HG03571 (cell line): ENCODE data around the gene RPP14.

Experiments used
- ATAC-seq: cut with Tn5 transposase; IDR thresholded peaks from one replicate; pipeline ENCODE4 v1.9.1; 2021; ENCODE audit not compliant: unreplicated experiment

The RPP14 gene

DNA sequence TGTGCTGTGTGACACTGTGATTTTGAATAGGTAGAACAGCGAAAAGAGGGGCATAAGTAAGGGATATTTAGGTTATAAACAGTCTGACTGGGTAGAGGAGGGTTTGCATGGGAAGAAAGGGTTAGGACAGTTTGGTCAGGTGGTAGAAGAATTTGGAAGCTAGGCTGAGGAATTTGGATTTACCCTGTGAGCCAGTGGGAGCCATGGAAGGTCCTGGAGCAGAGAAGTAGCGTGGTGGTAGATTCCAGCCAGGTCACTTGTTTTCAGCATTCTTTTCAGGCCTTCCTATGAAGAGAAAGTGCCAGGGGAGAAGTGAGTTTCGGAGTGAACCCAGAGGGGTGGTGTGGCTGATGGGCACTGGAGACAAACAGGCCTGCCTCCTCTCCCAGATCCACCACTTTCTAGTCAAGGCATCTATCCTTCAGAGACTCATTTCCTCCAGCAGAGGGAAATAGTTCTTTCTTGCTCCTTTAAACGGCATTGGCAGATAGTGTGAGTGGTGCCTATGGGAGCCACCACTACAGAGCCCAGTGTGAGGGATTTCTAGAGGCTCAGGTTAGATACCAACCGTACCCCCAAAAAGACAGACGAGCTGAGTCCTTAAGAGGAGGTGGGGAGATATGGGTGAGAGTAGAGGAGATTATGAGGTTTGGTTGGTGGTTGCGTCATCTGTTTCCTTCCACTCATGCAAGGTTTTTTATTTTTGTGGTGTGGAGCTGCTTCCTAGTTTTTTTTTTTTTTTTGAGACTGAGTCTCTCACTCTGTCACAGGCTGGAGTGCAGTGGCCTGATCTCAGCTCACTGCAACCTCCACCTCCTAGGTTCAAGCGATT is 47.9 kb downstream of the RPP14 start:
- ATAC-seq, result no peak

- ATAC-seq, result peak; percentile 42
Measured at GRCh38 chr3:58355179-58355578, 49.1 kb downstream of the RPP14 start.

DNA sequence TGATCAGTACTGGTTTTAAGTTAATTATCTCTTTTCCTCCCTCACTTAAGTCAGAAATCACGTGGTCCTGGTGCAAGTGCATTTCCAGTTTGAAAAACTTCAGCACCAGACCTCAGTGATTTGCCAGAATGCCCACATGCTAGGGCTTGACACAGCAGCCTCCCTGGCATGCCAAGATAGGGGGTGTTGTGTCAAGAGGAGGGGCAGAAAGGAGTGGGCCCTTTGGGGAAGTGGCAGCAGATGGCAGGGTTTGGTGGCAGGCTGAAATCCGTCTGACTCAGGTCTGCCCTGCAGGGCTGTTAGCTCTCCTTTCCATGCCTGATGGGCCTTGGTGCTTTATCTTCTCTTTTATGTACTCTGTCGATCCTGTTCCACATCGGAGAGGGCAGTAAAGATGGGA is 50.0 kb downstream of the RPP14 start:
- ATAC-seq, result no peak

GRCh38 chr3:58357402-58357801 is 51.4 kb downstream of the RPP14 start:
- ATAC-seq, result no peak

GRCh38 chr3:58358092-58358491 is 52.0 kb downstream of the RPP14 start:
- no peak for ATAC-seq

DNA sequence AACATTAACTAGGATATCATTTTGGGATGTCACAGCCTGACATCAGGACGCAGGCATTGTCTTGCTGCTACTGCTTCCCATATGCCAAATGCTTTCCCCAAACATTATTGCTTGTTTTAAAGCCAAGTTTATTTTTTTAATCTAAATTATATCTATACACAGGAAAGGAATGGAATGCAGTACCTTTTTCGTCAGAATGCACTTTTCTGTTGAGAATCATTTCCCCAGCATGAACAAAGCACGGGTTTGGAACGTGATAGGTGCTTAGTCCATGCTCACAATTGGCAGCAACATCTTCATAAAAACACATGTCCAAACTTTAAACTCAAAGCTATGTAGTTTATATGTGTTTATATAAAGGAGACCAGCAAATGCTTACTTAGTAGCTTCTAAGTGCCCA is 52.8 kb downstream of the RPP14 start:
- ATAC-seq, result no peak

- ATAC-seq, result no peak
Measured at GRCh38 chr3:58359621-58360020, 53.6 kb downstream of the RPP14 start.

DNA sequence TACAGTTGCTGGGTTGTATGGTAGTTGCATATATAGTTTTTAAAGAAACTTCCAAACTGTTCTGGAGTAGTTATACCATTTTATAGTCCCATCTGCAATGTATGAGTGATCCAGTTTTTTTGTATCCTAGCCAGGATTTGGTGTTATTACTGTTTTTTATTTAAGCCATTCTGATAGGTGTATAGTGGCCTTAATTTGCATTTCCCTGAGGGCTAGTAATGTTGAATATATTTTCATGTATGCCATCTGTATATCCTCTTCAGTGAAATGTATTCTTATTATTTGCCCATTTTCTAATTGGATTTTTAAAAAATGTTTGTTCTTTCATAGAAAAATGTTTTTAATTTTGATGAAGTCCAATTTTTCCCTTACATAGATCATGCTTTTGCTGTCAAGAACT is 55.8 kb downstream of the RPP14 start:
- no peak for ATAC-seq

- no peak for ATAC-seq
Measured at GRCh38 chr3:58366699-58367098, 60.7 kb downstream of the RPP14 start.

DNA sequence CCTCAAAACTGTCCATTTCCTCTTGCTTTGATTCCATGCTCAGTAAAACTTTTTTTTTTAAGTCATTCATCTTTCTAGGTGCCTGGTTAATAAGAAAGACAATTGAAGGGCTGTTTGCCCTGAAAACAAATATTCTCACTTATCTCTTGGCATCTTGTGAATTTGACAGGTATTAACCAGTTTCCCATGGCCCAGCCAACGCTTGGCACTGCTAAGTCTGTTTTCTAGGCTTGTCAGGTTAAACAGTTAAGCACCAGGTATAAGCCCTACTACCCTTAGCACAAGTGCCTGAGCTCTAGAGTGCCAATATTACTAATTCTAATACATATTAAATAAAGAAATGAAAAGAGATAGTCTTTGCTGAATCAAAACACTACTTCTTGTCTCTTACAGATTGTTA is 63.0 kb downstream of the RPP14 start:
- ATAC-seq, result no peak
